H1 (cell line): Measurements from ENCODE around the gene ELAVL2. TPM values are rescaled to one million over a fixed set of nuclear protein-coding genes. Genes with fewer than 3 reads are reported as not detected.

Experiments
- CTCF ChIA-PET: fragments of 300-600 bp; sonication (Branson Sonifier 250); formaldehyde crosslinking; loops from one replicate; lab custom pipeline; 2021; ENCODE audit not compliant: partially characterized antibody; lab: Charles Lee
- POLR2A ChIA-PET: fragments of 300-600 bp; sonication (Branson Sonifier 250); formaldehyde crosslinking; loops from one replicate; lab custom pipeline; 2021; ENCODE audit warnings: inconsistent platforms; ENCODE audit not compliant: partially characterized antibody; lab: Charles Lee
- DNase-seq, 2 experiments: peaks; one replicate each; pipeline versions ENCODE4 v3.0.0 to v3.0.0-alpha.2; 2010 to 2022; ENCODE audit warnings: low spot score in 2 of 2, low read depth in 1 of 2, mixed read lengths in 1 of 2
- FAIRE-seq: peaks from 2 replicates; lab custom pipeline; 2011; peaks lifted over from hg19 to GRCh38; lab: Jason Lieb, UNC
- H2AFZ ChIP-seq: 2 replicates; pipeline ENCODE4 v1.8.1; 2012; ENCODE audit warnings: low read length, inconsistent platforms
- H2AK5ac ChIP-seq: 2 replicates; pipeline ENCODE4 v1.6.1; 2013; ENCODE audit warnings: low read depth, low read length
- H2BK120ac ChIP-seq: replicated peaks from 2 replicates; pipeline ENCODE3; 2013; ENCODE audit warnings: low read depth, low read length, inconsistent platforms
- H2BK12ac ChIP-seq: 2 replicates; pipeline ENCODE4 v1.6.1; 2013; ENCODE audit warnings: low read depth, low read length
- H2BK15ac ChIP-seq: 2 replicates; pipeline ENCODE4 v1.6.1; 2013; ENCODE audit warnings: low read length
- H2BK20ac ChIP-seq: 2 replicates; pipeline ENCODE4 v1.6.1; 2013; ENCODE audit warnings: low read length
- H2BK5ac ChIP-seq: 2 replicates; pipeline ENCODE4 v1.6.1; 2013; ENCODE audit warnings: low read depth, low read length
- H3K14ac ChIP-seq: 2 replicates; pipeline ENCODE4 v1.6.1; 2013; ENCODE audit warnings: inconsistent platforms; ENCODE audit not compliant: insufficient read length
- H3K18ac ChIP-seq: 2 replicates; pipeline ENCODE4 v1.6.1; 2013; ENCODE audit warnings: low read length; ENCODE audit errors: extremely low read depth
- H3K23ac ChIP-seq: 2 replicates; pipeline ENCODE4 v1.6.1; 2013; ENCODE audit warnings: inconsistent platforms; ENCODE audit not compliant: insufficient read length
- H3K23me2 ChIP-seq: 2 replicates; pipeline ENCODE4 v1.6.1; 2013; ENCODE audit warnings: low read depth, low read length
- H3K27ac ChIP-seq: 2 replicates; pipeline ENCODE4 v1.6.1; 2011; ENCODE audit warnings: low read depth, low read length, inconsistent platforms
- H3K27me3 ChIP-seq, 4 experiments: replicated peaks in 1 of 4; 1 replicate in 1 of 4; 2 replicates in 3 of 4; pipeline versions ENCODE4 v1.6.1 to v1.8.1; 2011 to 2013; ENCODE audit warnings: low read length in 3 of 4, mild to moderate bottlenecking in 3 of 4, inconsistent platforms in 2 of 4, mixed read lengths in 2 of 4, moderate library complexity in 1 of 4; ENCODE audit not compliant: control insufficient read depth in 3 of 4, insufficient read depth in 3 of 4; ENCODE audit errors: extremely low read depth in 1 of 4
- H3K36me3 ChIP-seq, 4 experiments: 2 replicates each; pipeline versions ENCODE4 v1.6.1 to v1.8.1; 2011 to 2013; ENCODE audit warnings: mild to moderate bottlenecking in 4 of 4, low read length in 3 of 4, moderate library complexity in 2 of 4, control low read depth in 1 of 4, inconsistent platforms in 1 of 4; ENCODE audit not compliant: insufficient read depth in 4 of 4, control insufficient read depth in 2 of 4
- H3K4ac ChIP-seq: replicated peaks from 2 replicates; pipeline ENCODE3; 2013; ENCODE audit warnings: low read length, low read depth, mixed read lengths, inconsistent platforms; ENCODE audit not compliant: insufficient read length
- H3K4me1 ChIP-seq, 4 experiments: replicated peaks in 1 of 4; 1 replicate in 1 of 4; 2 replicates in 3 of 4; pipeline versions ENCODE4 v1.6.1 to v1.8.1; 2011 to 2013; ENCODE audit warnings: low read length in 3 of 4, inconsistent platforms in 2 of 4, mixed read lengths in 1 of 4; ENCODE audit not compliant: insufficient read depth in 4 of 4, control insufficient read depth in 3 of 4
- H3K4me2 ChIP-seq, 2 experiments: 2 replicates each; pipeline versions ENCODE4 v1.6.1 to v1.8.1; 2011 to 2013; ENCODE audit warnings: low read depth in 2 of 2, low read length in 2 of 2, control low read depth in 1 of 2, inconsistent platforms in 1 of 2, mild to moderate bottlenecking in 1 of 2; ENCODE audit not compliant: insufficient read depth in 1 of 2
- H3K4me3 ChIP-seq, 4 experiments: fragments of 200-600, 300-600 bp in 1 of 4; sonication (generic), shearing (Covaris generic), sonication (Bioruptor Twin) in 1 of 4; 2 replicates each; pipeline versions ENCODE4 v1.5.1 to v1.8.1; 2011 to 2016; ENCODE audit warnings: low read length in 4 of 4, low read depth in 3 of 4, control low read depth in 2 of 4, inconsistent platforms in 2 of 4, mild to moderate bottlenecking in 2 of 4, mixed read lengths in 1 of 4, moderate library complexity in 1 of 4; ENCODE audit not compliant: insufficient read depth in 2 of 4; ENCODE audit errors: extremely low read depth in 1 of 4
- H3K56ac ChIP-seq: replicated peaks from 2 replicates; pipeline ENCODE3; 2013; ENCODE audit warnings: low read depth, mild to moderate bottlenecking, mixed read lengths, low read length, inconsistent platforms; ENCODE audit not compliant: insufficient read length
- H3K79me1 ChIP-seq: 2 replicates; pipeline ENCODE4 v1.6.1; 2013; ENCODE audit warnings: low read depth, low read length, control low read depth
- H3K79me2 ChIP-seq, 2 experiments: 2 replicates each; pipeline versions ENCODE4 v1.6.1 to v1.8.1; 2012 to 2013; ENCODE audit warnings: low read length in 2 of 2, mild to moderate bottlenecking in 2 of 2, inconsistent platforms in 1 of 2; ENCODE audit not compliant: insufficient read depth in 2 of 2, control insufficient read depth in 1 of 2
- H3K9ac ChIP-seq, 4 experiments: replicated peaks in 1 of 4; 1 replicate in 1 of 4; 2 replicates in 3 of 4; pipeline versions ENCODE4 v1.6.1 to v1.8.1; 2011 to 2013; ENCODE audit warnings: low read depth in 3 of 4, low read length in 3 of 4, control low read depth in 2 of 4, mild to moderate bottlenecking in 2 of 4, moderate library complexity in 2 of 4, inconsistent platforms in 1 of 4; ENCODE audit errors: extremely low read depth in 1 of 4
- H3K9me3 ChIP-seq, 2 experiments: 2 replicates each; pipeline versions ENCODE4 v1.6.1 to v1.8.1; 2012 to 2013; ENCODE audit warnings: mild to moderate bottlenecking in 2 of 2, moderate library complexity in 2 of 2, control low read depth in 1 of 2, inconsistent platforms in 1 of 2, low read depth in 1 of 2, low read length in 1 of 2, mixed read lengths in 1 of 2; ENCODE audit not compliant: insufficient read depth in 2 of 2
- H4K20me1 ChIP-seq, 2 experiments: replicated peaks in 1 of 2; 2 replicates each; pipeline versions ENCODE3 to v1.8.1; 2011 to 2013; ENCODE audit warnings: inconsistent platforms in 2 of 2, low read length in 2 of 2, mild to moderate bottlenecking in 1 of 2; ENCODE audit not compliant: insufficient read depth in 2 of 2, control insufficient read depth in 1 of 2
- H4K5ac ChIP-seq: 2 replicates; pipeline ENCODE4 v1.6.1; 2013; ENCODE audit warnings: low read length, low read depth, mixed read lengths, inconsistent platforms; ENCODE audit not compliant: insufficient read length
- H4K8ac ChIP-seq: 2 replicates; pipeline ENCODE4 v1.8.0; 2013; ENCODE audit warnings: mild to moderate bottlenecking, moderate library complexity, low read length, inconsistent platforms; ENCODE audit not compliant: insufficient read depth; ENCODE audit errors: extremely low read depth
- H4K91ac ChIP-seq: replicated peaks from 2 replicates; pipeline ENCODE3; 2013; ENCODE audit warnings: low read length, mixed read lengths, inconsistent platforms; ENCODE audit not compliant: insufficient read length
- SIRT6 ChIP-seq: IDR thresholded peaks from one replicate; pipeline ENCODE4 v1.7.1; 2012; ENCODE audit warnings: low read length, inconsistent platforms
- SP1 ChIP-seq: IDR thresholded peaks from 2 replicates; pipeline ENCODE4 v1.6.1; 2011; ENCODE audit warnings: low read depth, low read length
- SUZ12 ChIP-seq: fragments of 200-600 bp; sonication (generic); IDR thresholded peaks from 2 replicates; pipeline ENCODE4 v1.6.1; 2012; ENCODE audit warnings: mild to moderate bottlenecking, inconsistent platforms, low read length, moderate library complexity, mixed read lengths
- TAF1 ChIP-seq: IDR thresholded peaks from 2 replicates; pipeline ENCODE4 v1.6.1; 2011; ENCODE audit warnings: mild to moderate bottlenecking, low read depth, low read length
- WGBS, 2 experiments: shearing (Covaris generic) in 1 of 2; methylation state at CpG; one replicate each; pipeline versions ENCODE4 v1.1.6 to v1.1.7; 2013 to 2015; ENCODE audit warnings: low lambda C conversion rate in 2 of 2, mixed read lengths in 2 of 2, inconsistent platforms in 1 of 2, low coverage in 1 of 2, missing lambda C conversion rate in 1 of 2; ENCODE audit not compliant: insufficient replicate concordance in 2 of 2, insufficient coverage in 1 of 2, insufficient read length in 1 of 2; ENCODE audit errors: extremely low coverage in 1 of 2, missing lambda C conversion rate in 1 of 2; 5-methylcytosine and 5-hydroxymethylcytosine counted together
- polyA plus RNA-seq, 7 experiments: library from polyadenylated mRNA; depleted of rRNA in 3 of 7; stranded (reverse) in 5 of 7; unstranded in 2 of 7; fragments of >200 nt in 5 of 7; fragments of 200-250 nt in 2 of 7; gene quantifications; 1 replicate in 5 of 7; 2 replicates in 1 of 7; 4 replicates in 1 of 7; pipeline versions ENCODE4 v1.2.1 to v1.2.3, GENCODE V29; 2011 to 2013; ENCODE audit warnings: missing spikeins in 2 of 7, mixed read lengths in 2 of 7
- total RNA-seq: library from RNA; stranded (reverse); fragmentation: NEBNext Ultra II Directional; extraction: Animal tissue kit (Norgen Biotek cat#: 25700); gene quantifications from 2 replicates; pipeline ENCODE4 v1.2.1, GENCODE V29; 2021

ELAVL2 gene
- total and polyA plus RNA-seq, 2 of the 8 experiments (the other 6 are each of a cell fraction or from before 2014, with no cell fraction given): 4.9 to 21.9 TPM

DNA sequence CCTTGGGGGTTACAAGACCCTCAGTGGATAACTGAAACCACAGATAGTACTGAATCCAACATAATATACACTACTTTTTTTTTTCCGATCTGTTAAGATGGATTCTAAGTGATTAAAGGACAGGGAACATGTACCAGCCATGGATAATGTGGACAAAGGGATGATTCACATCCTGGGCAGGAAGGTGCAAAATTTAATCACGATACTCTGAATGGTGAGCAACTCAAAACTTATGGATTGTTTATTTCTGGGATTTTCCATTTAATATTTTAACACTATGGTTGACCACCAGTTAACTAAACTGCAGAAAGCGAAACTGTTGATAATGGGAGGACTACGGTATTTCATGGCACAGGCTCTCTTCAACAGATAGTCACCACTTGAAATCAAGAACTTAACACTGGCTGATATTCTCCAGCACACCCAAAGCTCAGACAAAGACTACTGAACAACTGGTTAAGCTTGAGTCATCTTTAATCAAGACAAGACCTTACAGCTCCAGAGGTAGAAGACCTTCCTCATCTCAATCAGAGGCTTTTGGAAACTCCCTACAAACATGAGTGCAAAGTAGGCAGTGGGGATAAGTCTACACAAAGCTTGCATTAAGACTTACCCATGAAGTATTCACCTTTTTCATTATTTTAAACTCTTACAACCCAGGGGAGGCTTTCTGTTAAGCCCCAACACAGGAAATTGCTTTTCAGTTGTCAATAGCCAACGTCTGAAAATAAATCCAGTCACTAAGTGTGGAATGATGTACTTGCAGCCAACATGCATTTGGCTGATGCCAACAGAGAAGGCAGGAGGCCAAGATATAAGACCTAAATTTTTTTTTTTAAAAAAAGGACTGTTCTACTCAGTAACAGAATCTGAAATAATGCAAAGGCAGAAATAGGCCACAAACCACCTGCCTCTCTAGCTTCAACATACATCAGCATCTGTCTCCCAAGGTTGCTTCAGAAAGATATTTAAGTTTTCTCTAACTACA, 78.7 kb downstream of the ELAVL2 start:
- H3K4me1 ChIP-seq: peaks cover 2 to 6% (median 3%) of the 10 kb centered on the region in 4 experiments; a peak in 5 of 7 replicates
- CTCF ChIA-PET: no interaction called here

More for the DNA sequence above, 78.7 kb downstream of the ELAVL2 start:
- Histone ChIP-seq H4K5ac (no peak overlapping the region), H2AK5ac (no peak overlapping the region), H3K9me3 (no peaks in the 10 kb centered on the region), H2BK20ac (no peak overlapping the region), H2BK12ac (no peak overlapping the region), H3K79me2 (peaks cover 0 to 93% of the 10 kb centered on the region in 2 experiments; a peak in 3 of 4 replicates), H2BK5ac (no peak overlapping the region), H3K27me3 (no peaks in the 10 kb centered on the region), H4K20me1 (peaks cover 0 to 2% of the 10 kb centered on the region in 2 experiments), H3K18ac (no peak overlapping the region), H3K4me3 (no peak overlapping the region), H3K9ac (no peak overlapping the region), H3K23me2 (no peaks in the 10 kb centered on the region; the same call in 1 of the 2 replicates), H3K4ac (no peak overlapping the region), H4K91ac (no peak overlapping the region), H3K36me3 (no peaks in the 10 kb centered on the region), H3K23ac (no peak overlapping the region), H4K8ac (no peak overlapping the region), H2AFZ (no peak overlapping the region), H3K27ac (no peak overlapping the region), H3K56ac (no peak overlapping the region), H2BK120ac (no peak overlapping the region), H3K4me2 (no peak overlapping the region), H2BK15ac (no peak overlapping the region), H3K14ac (no peak overlapping the region), H3K79me1 (no peaks in the 10 kb centered on the region; the same call in 1 of the 2 replicates)
- WGBS, 2 experiments: 90% methylated on average over 5 of the region's 5 CpGs; no CpG with 5 or more reads in 1 of the 2 experiments
- POLR2A ChIA-PET: interaction anchor here (1.4 kb wide), 3 partner anchors 10 to 85 kb away, joined by 3 to 9 read pairs (median 3); no protein-coding TSS in a partner anchor
- FAIRE-seq (no peak), DNase-seq (no peak)
- TF ChIP-seq SIRT6 (no peak), SP1 (no peak), SUZ12 (no peak), TAF1 (no peak)
